A549 (cell line): ENCODE data around the gene ANXA2.

ENCODE experiments used
- CHD2 ChIP-seq: fragments of 150-350 bp; IDR thresholded peaks from 2 replicates; pipeline ENCODE4 v1.6.1; 2014; ENCODE audit warnings: low read length; ENCODE audit not compliant: partially characterized antibody
- CTCF ChIP-seq: fragments of >200 bp; sonication (Bioruptor Twin); formaldehyde crosslinking; IDR thresholded peaks from 3 replicates; pipeline ENCODE4 v1.5.1; 2016
- POLR2A ChIP-seq: IDR thresholded peaks from 2 replicates; pipeline ENCODE4 v1.6.1; 2012; ENCODE audit warnings: mild to moderate bottlenecking, low read length
- SMC3 ChIP-seq: fragments of >200 bp; sonication (Bioruptor Twin); formaldehyde crosslinking; IDR thresholded peaks from 3 replicates; pipeline ENCODE4 v1.6.1; 2018; ENCODE audit warnings: inconsistent platforms
- TF ChIP-seq, protein P1 (sequence below): IDR thresholded peaks from 2 replicates; pipeline ENCODE4 v1.6.1; 2012

- TF ChIP-seq SMC3 (no peak), CHD2 (no peak), CTCF (no peak), POLR2A (no peak)
- TF ChIP-seq, protein P1, sequence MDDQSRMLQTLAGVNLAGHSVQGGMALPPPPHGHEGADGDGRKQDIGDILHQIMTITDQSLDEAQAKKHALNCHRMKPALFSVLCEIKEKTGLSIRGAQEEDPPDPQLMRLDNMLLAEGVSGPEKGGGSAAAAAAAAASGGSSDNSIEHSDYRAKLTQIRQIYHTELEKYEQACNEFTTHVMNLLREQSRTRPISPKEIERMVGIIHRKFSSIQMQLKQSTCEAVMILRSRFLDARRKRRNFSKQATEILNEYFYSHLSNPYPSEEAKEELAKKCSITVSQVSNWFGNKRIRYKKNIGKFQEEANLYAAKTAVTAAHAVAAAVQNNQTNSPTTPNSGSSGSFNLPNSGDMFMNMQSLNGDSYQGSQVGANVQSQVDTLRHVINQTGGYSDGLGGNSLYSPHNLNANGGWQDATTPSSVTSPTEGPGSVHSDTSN = no peak
Measured at GRCh38 chr15:60352525-60352924, 45.3 kb downstream of the ANXA2 start.
